Left hindlimb (tissue), 1 donor: ENCODE results near the gene ODAD4.
"Not testable (repeated sequence)": the region's sequence is repeated elsewhere in the genome, so short reads cannot be mapped to it uniquely, and the experiment has no call there.

Experiments used
- DNase-seq: peaks from one replicate; pipeline ENCODE4 v3.0.0-alpha.2; 2018

ODAD4 gene

GRCh38 chr17:41914358-41914766 lies 16.1 kb upstream of the ODAD4 start:
- DNase-seq = no peak

GRCh38 chr17:41915020-41915419 lies 15.4 kb upstream of the ODAD4 start:
- DNase-seq = no peak

- DNase-seq = no peak
These were observed 14.9 kb upstream of the ODAD4 start for GRCh38 chr17:41915566-41915965.

- DNase-seq = peak; percentile 53
These were observed 13.2 kb upstream of the ODAD4 start for GRCh38 chr17:41917192-41917591.

- DNase-seq = no peak
These were observed 12.6 kb upstream of the ODAD4 start for GRCh38 chr17:41917679-41918313.

GRCh38 chr17:41918314-41919164 lies 11.9 kb upstream of the ODAD4 start, which contains the start of gene ACLY:
ACLY (minus strand) TSS chr17:41918951; CDS start chr17:41913873, 5,078 bp downstream.
- DNase-seq = peak; percentile 98

GRCh38 chr17:41919165-41919817 lies 11.1 kb upstream of the ODAD4 start:
- no peak for DNase-seq

- DNase-seq = no peak
These were observed 10.4 kb upstream of the ODAD4 start for GRCh38 chr17:41919840-41920579.

GRCh38 chr17:41920580-41920955 lies 9.8 kb upstream of the ODAD4 start:
- no peak for DNase-seq

- DNase-seq = no peak
These were observed 4.3 kb upstream of the ODAD4 start for GRCh38 chr17:41925991-41926590.

GRCh38 chr17:41928693-41929251 lies 1.6 kb upstream of the ODAD4 start:
- DNase-seq = no peak

- not testable (repeated sequence) for DNase-seq
These were observed 378 bp downstream of the ODAD4 start for GRCh38 chr17:41930833-41931156.

GRCh38 chr17:41931715-41932114 lies 1.3 kb downstream of the ODAD4 start:
- DNase-seq = not testable (repeated sequence)

GRCh38 chr17:41932816-41933389 lies 2.5 kb downstream of the ODAD4 start:
- DNase-seq = no peak

GRCh38 chr17:41935641-41936040 lies 5.2 kb downstream of the ODAD4 start:
- DNase-seq = no peak

- no peak for DNase-seq
These were observed 7.8 kb downstream of the ODAD4 start for GRCh38 chr17:41937970-41938954.

GRCh38 chr17:41939044-41939692 lies 8.8 kb downstream of the ODAD4 start:
- DNase-seq = no peak

GRCh38 chr17:41939693-41940090 lies 9.3 kb downstream of the ODAD4 start:
- DNase-seq = no peak

- no peak for DNase-seq
These were observed 10.8 kb downstream of the ODAD4 start for GRCh38 chr17:41941168-41941567.
